Measurements from ENCODE around the gene BRSK2.
"Not testable (repeated sequence)": the region's sequence is repeated elsewhere in the genome, so short reads cannot be mapped to it uniquely, and the experiment has no call there.

BRSK2 gene

GRCh38 chr11:1389932-1390568 lies at the start of gene BRSK2:
Gene BRSK2, plus strand, starts transcription at chr11:1389934. Its CDS starts 351 bp downstream, at chr11:1390285.
- no peak for DNase-seq

GRCh38 chr11:1340111-1340510 lies 49.6 kb upstream of the BRSK2 start:
- DNase-seq = no peak

GRCh38 chr11:1341226-1341625 lies 48.5 kb upstream of the BRSK2 start:
- not testable (repeated sequence) for DNase-seq

- no peak for DNase-seq
Measured at GRCh38 chr11:1341928-1342524, 47.7 kb upstream of the BRSK2 start.

GRCh38 chr11:1342946-1343345 lies 46.8 kb upstream of the BRSK2 start:
- no peak for DNase-seq

- no peak for DNase-seq
Measured at GRCh38 chr11:1343391-1344055, 46.2 kb upstream of the BRSK2 start.

- DNase-seq = no peak
Measured at GRCh38 chr11:1344056-1344635, 45.6 kb upstream of the BRSK2 start.

GRCh38 chr11:1345737-1346513 lies 43.8 kb upstream of the BRSK2 start:
- DNase-seq = no peak

GRCh38 chr11:1346669-1347390 lies 42.9 kb upstream of the BRSK2 start:
- DNase-seq = no peak

- DNase-seq = not testable (repeated sequence)
Measured at GRCh38 chr11:1347411-1347999, 42.2 kb upstream of the BRSK2 start.

GRCh38 chr11:1348146-1348795 lies 41.5 kb upstream of the BRSK2 start:
- no peak for DNase-seq

- no peak for DNase-seq
Measured at GRCh38 chr11:1348796-1349326, 40.9 kb upstream of the BRSK2 start.

GRCh38 chr11:1349327-1350041 lies 40.2 kb upstream of the BRSK2 start:
- no peak for DNase-seq

- no peak for DNase-seq
Measured at GRCh38 chr11:1350086-1350725, 39.5 kb upstream of the BRSK2 start.

GRCh38 chr11:1351278-1351937 lies 38.3 kb upstream of the BRSK2 start:
- no peak for DNase-seq

- DNase-seq = no peak
Measured at GRCh38 chr11:1352696-1353382, 36.9 kb upstream of the BRSK2 start.

GRCh38 chr11:1353383-1354124 lies 36.2 kb upstream of the BRSK2 start:
- DNase-seq = no peak
